GM19043 (cell line): ENCODE measurements around the gene PTPRA.
A peak's percentile ranks its signal among the peaks of the same experiment; 100 is the strongest.
"Not testable (repeated sequence)": the region's sequence is repeated elsewhere in the genome, so short reads cannot be mapped to it uniquely, and the experiment has no call there.

Experiments used
- ATAC-seq: cut with Tn5 transposase; IDR thresholded peaks from one replicate; pipeline ENCODE4 v1.9.1; 2021; ENCODE audit warnings: low read depth; ENCODE audit not compliant: unreplicated experiment

The PTPRA gene

GRCh38 chr20:2984028-2984501 is 110.8 kb downstream of the PTPRA start:
- peak; percentile 74 for ATAC-seq

- no peak for ATAC-seq
Observed at GRCh38 chr20:2984956-2985661, 111.8 kb downstream of the PTPRA start.

- ATAC-seq = no peak
Observed at GRCh38 chr20:2986466-2986865, 113.2 kb downstream of the PTPRA start.

DNA sequence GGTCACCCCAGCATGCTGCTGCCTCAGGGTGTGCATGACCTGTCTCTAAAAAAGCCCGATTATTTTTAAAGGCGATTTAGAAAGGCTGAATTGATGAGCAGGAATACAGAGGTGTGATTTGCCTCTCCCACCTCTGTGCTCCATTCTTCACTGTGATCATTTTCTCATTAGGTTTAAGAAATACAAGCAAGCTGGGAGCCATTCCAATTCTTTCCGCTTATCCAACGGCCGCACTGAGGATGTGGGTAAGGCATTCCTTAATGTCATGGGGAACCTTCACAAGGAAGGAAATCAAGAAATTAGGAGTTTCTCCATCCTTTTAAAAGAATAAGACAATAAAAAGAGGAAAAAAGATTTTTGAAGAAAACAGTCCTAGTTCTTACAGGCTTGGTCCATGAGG is 114.6 kb downstream of the PTPRA start:
- no peak for ATAC-seq

GRCh38 chr20:2991532-2991931 is 118.3 kb downstream of the PTPRA start:
- ATAC-seq = no peak

DNA sequence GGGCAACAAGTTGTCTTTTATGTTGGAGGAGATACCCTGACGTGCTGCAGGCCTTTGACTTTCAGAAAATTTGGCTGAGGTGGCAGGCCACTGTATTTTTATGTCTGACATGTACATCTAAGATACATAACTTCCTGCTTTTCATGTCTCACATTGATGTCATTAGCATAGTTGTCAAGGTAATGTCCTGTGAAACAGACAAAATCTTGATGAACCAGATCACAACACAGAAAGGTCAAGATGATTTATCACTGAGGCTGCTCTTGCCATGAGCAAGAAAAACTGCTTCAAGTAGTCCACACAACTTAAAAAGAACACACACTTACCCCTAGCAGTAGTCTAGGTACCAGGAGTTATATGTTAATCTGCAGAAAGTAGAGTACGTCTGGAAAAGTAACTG is 120.0 kb downstream of the PTPRA start:
- no peak for ATAC-seq

DNA sequence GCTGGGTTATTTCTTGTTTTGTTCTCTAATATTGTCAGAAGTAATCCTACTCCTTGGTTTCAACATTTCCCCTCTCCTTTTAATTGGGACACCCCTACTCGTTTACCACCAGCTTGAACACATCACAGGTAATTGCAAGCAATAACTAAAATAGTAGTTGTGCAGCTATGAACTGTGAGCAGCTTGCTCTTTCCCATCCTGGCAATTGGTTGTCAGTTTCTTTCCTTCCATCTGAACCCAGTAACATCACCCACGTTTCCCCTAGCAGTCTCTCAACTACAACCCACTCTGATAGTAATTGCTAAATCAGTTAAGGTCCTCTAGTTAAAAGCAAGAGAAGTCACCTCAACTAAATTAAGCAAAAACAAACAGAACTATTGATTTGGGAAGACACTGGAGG is 122.5 kb downstream of the PTPRA start:
- ATAC-seq = no peak

DNA sequence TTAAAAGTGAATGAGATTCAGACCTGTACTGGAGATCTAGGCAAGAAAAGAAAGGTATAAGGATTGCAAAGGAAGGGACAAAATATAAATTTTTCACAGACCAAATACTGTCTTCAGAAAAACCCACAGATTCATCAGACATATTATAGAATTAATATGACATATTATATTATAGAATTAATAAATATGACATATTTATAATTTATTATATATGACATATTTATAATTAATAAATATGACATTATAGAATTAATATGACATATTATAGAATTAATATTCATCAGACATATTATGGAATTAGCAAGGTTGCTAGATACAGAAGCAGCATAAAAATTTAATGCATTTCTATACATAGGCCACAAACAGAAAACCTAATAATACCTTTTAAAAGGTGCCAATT is 125.4 kb downstream of the PTPRA start:
- ATAC-seq = no peak

GRCh38 chr20:3000852-3001523 is 127.7 kb downstream of the PTPRA start:
- no peak for ATAC-seq

GRCh38 chr20:3003416-3003815 is 130.1 kb downstream of the PTPRA start:
- no peak for ATAC-seq

- no peak for ATAC-seq
Observed at GRCh38 chr20:3010985-3011723, 137.9 kb downstream of the PTPRA start.

DNA sequence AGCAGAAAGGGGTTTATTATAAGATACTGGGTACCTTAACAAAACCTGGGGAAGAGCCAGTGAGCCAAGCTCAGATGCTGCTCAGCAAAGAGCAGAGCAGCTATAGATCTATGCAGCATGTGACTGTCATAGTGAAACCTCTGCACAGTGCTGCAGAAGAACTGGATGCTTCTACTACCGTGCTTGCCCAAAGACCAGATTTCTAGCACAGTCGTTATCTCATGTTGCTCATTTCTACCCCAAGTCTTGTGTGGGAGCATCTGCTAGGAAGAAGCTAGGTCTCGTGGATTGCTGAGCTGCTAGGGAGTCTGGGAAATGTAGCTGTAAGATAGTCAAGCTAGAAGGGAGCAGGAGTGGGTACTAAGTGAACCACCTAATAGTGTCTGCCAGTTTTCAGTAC is 138.5 kb downstream of the PTPRA start:
- ATAC-seq = no peak

- no peak for ATAC-seq
Observed at GRCh38 chr20:3013771-3014170, 140.5 kb downstream of the PTPRA start.

GRCh38 chr20:3014179-3014578 is 140.9 kb downstream of the PTPRA start:
- no peak for ATAC-seq

- ATAC-seq = no peak
Observed at GRCh38 chr20:3014662-3015061, 141.4 kb downstream of the PTPRA start.

GRCh38 chr20:3015302-3015701 is 142.0 kb downstream of the PTPRA start:
- ATAC-seq = not testable (repeated sequence)

DNA sequence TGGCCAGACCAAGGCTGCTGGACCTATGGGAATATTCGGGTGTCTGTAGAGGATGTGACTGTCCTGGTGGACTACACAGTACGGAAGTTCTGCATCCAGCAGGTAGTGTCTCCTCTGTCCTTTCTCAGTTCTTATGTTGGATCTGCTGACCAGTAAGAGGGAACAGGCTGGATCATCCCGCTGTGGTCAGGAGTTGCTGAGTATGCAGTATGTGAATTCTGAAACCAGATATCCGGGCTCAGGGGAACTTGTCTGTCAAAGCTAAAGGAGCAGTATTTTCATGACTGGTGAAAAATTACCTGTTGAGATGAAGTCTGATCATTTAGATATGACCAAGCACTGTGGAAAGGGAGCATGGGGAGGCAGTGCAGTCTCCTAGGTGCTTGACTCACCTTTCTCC is 148.0 kb downstream of the PTPRA start:
- no peak for ATAC-seq

DNA sequence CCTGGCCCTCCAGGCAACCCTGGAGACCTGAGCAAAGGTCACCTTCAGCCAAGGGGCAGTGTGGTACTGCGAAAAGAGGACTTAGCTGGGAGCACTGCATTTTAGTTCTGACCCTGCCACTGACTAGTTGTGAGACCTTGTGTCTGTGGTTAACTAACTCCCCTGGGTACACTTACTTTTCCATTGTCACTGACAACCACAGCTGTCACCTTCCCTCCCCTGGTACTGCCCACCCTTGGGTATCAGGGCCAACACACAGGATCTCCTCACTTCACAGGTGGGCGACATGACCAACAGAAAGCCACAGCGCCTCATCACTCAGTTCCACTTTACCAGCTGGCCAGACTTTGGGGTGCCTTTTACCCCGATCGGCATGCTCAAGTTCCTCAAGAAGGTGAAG is 148.5 kb downstream of the PTPRA start:
- no peak for ATAC-seq

DNA sequence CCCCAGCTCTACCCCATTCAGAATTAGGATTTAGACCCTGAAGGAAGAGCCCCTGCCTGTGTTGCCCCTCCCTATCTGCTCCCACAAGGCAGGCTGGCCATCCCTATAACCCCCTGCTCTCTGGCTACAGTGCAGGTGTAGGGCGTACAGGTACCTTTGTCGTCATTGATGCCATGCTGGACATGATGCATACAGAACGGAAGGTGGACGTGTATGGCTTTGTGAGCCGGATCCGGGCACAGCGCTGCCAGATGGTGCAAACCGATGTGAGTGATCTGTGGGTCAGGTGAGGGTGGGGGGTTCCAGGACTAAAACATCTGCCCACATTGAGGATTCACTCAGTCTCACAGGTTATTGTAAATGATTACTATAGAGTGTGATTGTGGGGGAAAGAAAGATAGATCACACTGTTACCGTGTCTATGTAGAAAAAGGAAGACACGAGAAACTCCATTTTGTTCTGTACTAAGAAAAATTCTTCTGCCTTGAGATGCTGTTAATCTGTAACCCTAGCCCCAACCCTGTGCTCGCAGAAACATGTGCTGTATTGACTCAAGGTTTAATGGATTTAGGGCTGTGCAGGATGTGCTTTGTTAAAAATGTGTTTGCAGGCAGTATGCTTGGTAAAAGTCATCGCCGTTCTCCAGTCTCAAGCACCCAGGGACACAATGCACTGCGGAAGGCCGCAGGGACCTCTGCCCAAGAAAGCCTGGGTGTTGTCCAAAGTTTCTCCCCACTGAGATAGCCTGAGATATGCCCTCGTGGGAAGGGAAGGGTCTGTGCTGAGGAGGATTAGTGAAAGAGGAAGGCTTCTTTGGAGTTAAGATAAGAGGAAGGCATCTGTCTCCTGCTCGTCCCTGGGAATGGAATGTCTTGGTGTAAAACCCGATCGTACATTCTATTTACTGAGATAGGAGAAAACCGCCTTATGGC is 149.5 kb downstream of the PTPRA start:
- ATAC-seq = not testable (repeated sequence)

DNA sequence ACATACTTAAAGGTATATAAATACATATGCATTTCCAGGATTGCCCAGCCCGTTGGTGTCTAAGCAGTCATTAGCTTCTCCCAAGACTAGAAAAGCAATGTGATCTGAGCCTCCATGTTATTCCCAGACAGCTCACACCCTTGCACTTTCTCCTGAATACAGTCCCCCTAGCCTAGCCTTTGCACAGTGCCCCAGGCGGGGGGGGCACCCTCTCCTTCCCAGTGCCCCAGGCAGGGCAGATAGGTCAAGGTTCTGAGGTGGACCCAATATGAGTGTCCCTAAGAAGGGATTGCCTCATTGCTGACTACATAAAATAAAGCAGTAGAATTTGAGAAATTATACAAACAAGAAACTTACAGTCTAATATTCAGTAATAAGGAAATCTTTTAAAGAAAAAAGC is 154.7 kb downstream of the PTPRA start:
- no peak for ATAC-seq
